Brain pericyte (primary cell): Measurements from ENCODE around the gene C11orf16.
"Not testable (repeated sequence)": the region's sequence is repeated elsewhere in the genome, so short reads cannot be mapped to it uniquely, and the experiment has no call there.

Source experiments
- DNase-seq: peaks from one replicate; pipeline ENCODE4 v3.0.0-alpha.2; 2012; ENCODE audit warnings: low read depth, low spot score

Gene C11orf16

GRCh38 chr11:8932564-8933180 lies at the start of gene C11orf16:
C11orf16 (minus strand) TSS chr11:8932947; CDS start chr11:8932308, 639 bp downstream.
- no peak for DNase-seq

- no peak for DNase-seq
Observed at GRCh38 chr11:8980485-8980884, 47.7 kb upstream of the C11orf16 start.

GRCh38 chr11:8979365-8979764 lies 46.6 kb upstream of the C11orf16 start:
- not testable (repeated sequence) for DNase-seq

GRCh38 chr11:8973121-8973520 lies 40.4 kb upstream of the C11orf16 start:
- DNase-seq = no peak

- DNase-seq = no peak
Observed at GRCh38 chr11:8971924-8972316, 39.2 kb upstream of the C11orf16 start.

GRCh38 chr11:8971196-8971923 lies 38.6 kb upstream of the C11orf16 start:
- no peak for DNase-seq

- DNase-seq = no peak
Observed at GRCh38 chr11:8967184-8967583, 34.4 kb upstream of the C11orf16 start.

GRCh38 chr11:8964324-8965320 lies 31.9 kb upstream of the C11orf16 start, which contains the start of gene TMEM9B:
TMEM9B (minus strand) TSS chr11:8964442; CDS start chr11:8964313, 129 bp downstream.
- DNase-seq = peak; percentile 46

- peak; percentile 8 for DNase-seq
Observed at GRCh38 chr11:8963569-8964323, 31.0 kb upstream of the C11orf16 start.

GRCh38 chr11:8962841-8963240 lies 30.1 kb upstream of the C11orf16 start:
- no peak for DNase-seq

- DNase-seq = no peak
Observed at GRCh38 chr11:8961401-8961800, 28.7 kb upstream of the C11orf16 start.

GRCh38 chr11:8959546-8960166 lies 26.9 kb upstream of the C11orf16 start:
- DNase-seq = peak; percentile 71

GRCh38 chr11:8956860-8957259 lies 24.1 kb upstream of the C11orf16 start:
- no peak for DNase-seq

GRCh38 chr11:8948886-8949285 lies 16.1 kb upstream of the C11orf16 start:
- no peak for DNase-seq

GRCh38 chr11:8947230-8947943 lies 14.6 kb upstream of the C11orf16 start:
- DNase-seq = no peak

GRCh38 chr11:8942518-8943066 lies 9.8 kb upstream of the C11orf16 start, which contains the start of gene ASCL3:
ASCL3 (minus strand) TSS chr11:8943016; CDS start chr11:8938161, 4,855 bp downstream.
- no peak for DNase-seq

- no peak for DNase-seq
Observed at GRCh38 chr11:8941341-8942103, 8.8 kb upstream of the C11orf16 start.

GRCh38 chr11:8937659-8938058 lies 4.9 kb upstream of the C11orf16 start:
- no peak for DNase-seq

- no peak for DNase-seq
Observed at GRCh38 chr11:8937159-8937558, 4.4 kb upstream of the C11orf16 start.
